RWPE2 (cell line): ENCODE data around the gene ST6GALNAC2.

Source experiments
- ATAC-seq: fragments of 200-7000 bp; cut with Tn5 transposase; 3 replicates; pipeline ENCODE4 v1.9.1; 2021; ENCODE audit warnings: low read depth
- DNase-seq: peaks from one replicate; pipeline ENCODE4 v3.0.0-alpha.2; 2020; ENCODE audit warnings: low spot score
- H3K27ac ChIP-seq: fragments of 450-650 bp; 2 replicates; pipeline ENCODE4 v1.5.1; 2017; ENCODE audit warnings: mild to moderate bottlenecking; ENCODE audit not compliant: poor library complexity, severe bottlenecking
- H3K27me3 ChIP-seq: fragments of 250-450 bp; sonication (Bioruptor Pico); 2 replicates; pipeline ENCODE4 v1.5.1; 2021; ENCODE audit warnings: mild to moderate bottlenecking, moderate library complexity; ENCODE audit not compliant: insufficient read depth, poor library complexity, severe bottlenecking
- H3K36me3 ChIP-seq: fragments of 250-450 bp; sonication (Bioruptor Pico); 2 replicates; pipeline ENCODE4 v1.5.1; 2020; ENCODE audit warnings: low read depth, mild to moderate bottlenecking, moderate library complexity
- H3K4me1 ChIP-seq: fragments of 250-450 bp; sonication (Bioruptor Pico); 2 replicates; pipeline ENCODE4 v1.5.1; 2021; ENCODE audit warnings: mild to moderate bottlenecking, moderate library complexity; ENCODE audit not compliant: insufficient read depth, poor library complexity, severe bottlenecking
- H3K4me3 ChIP-seq: fragments of 250-450 bp; sonication (Bioruptor Pico); 2 replicates; pipeline ENCODE4 v1.5.1; 2021; ENCODE audit warnings: mild to moderate bottlenecking, moderate library complexity; ENCODE audit not compliant: severe bottlenecking
- H3K9me3 ChIP-seq: fragments of 250-450 bp; sonication (Bioruptor Pico); 2 replicates; pipeline ENCODE4 v1.5.1; 2021; ENCODE audit warnings: mild to moderate bottlenecking, moderate library complexity; ENCODE audit not compliant: severe bottlenecking
- TF ChIP-seq, protein P1 (sequence below): fragments of 450-650 bp; IDR thresholded peaks from one replicate; pipeline ENCODE4 v1.5.1; 2017; ENCODE audit warnings: mild to moderate bottlenecking, moderate library complexity; ENCODE audit not compliant: poor library complexity, severe bottlenecking

Gene ST6GALNAC2

GRCh38 chr17:76556765-76557367 lies 28.8 kb downstream of the ST6GALNAC2 start:
- TF ChIP-seq, protein P1, sequence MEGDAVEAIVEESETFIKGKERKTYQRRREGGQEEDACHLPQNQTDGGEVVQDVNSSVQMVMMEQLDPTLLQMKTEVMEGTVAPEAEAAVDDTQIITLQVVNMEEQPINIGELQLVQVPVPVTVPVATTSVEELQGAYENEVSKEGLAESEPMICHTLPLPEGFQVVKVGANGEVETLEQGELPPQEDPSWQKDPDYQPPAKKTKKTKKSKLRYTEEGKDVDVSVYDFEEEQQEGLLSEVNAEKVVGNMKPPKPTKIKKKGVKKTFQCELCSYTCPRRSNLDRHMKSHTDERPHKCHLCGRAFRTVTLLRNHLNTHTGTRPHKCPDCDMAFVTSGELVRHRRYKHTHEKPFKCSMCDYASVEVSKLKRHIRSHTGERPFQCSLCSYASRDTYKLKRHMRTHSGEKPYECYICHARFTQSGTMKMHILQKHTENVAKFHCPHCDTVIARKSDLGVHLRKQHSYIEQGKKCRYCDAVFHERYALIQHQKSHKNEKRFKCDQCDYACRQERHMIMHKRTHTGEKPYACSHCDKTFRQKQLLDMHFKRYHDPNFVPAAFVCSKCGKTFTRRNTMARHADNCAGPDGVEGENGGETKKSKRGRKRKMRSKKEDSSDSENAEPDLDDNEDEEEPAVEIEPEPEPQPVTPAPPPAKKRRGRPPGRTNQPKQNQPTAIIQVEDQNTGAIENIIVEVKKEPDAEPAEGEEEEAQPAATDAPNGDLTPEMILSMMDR = no peak
- no peaks in the 10 kb centered on the region for H3K9me3 ChIP-seq
- DNase-seq (no peak), ATAC-seq (peak; percentile 34)
- H3K4me3 ChIP-seq = peak overlapping the region; percentile 67
- peak overlapping the region; percentile 82 for H3K27ac ChIP-seq
- H3K27me3 ChIP-seq = no peaks in the 10 kb centered on the region
- H3K36me3 ChIP-seq = peaks cover 40% of the 10 kb centered on the region
- H3K4me1 ChIP-seq = peaks cover 44% of the 10 kb centered on the region

DNA sequence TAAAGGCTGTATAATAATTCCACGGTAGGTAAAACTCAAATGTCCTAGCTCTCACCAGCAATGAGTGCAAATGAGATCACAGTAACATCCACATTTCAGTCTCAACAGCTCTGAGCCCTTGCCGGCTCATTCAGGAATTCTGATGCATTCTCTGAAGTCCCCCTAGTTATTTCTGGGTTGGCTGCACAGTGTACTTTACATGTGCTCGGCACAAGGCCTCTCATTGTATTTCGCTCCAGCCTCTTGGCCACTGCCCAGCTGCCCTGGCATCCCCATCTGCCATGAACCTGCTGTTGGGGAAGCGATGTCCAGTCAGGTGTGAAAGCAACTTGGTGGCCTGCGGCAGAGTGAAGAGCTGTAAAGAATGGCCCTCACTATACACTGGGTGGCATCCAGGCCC lies 31.5 kb downstream of the ST6GALNAC2 start:
- H3K4me1 ChIP-seq = peaks cover 39% of the 10 kb centered on the region
- peaks cover 13% of the 10 kb centered on the region for H3K36me3 ChIP-seq
- no peak for DNase-seq
- no peak overlapping the region for H3K27ac ChIP-seq
- no peaks in the 10 kb centered on the region for H3K27me3 ChIP-seq
- ATAC-seq = no peak
- no peak overlapping the region for H3K4me3 ChIP-seq
- H3K9me3 ChIP-seq = no peaks in the 10 kb centered on the region
- TF ChIP-seq, protein P1 = no peak

DNA sequence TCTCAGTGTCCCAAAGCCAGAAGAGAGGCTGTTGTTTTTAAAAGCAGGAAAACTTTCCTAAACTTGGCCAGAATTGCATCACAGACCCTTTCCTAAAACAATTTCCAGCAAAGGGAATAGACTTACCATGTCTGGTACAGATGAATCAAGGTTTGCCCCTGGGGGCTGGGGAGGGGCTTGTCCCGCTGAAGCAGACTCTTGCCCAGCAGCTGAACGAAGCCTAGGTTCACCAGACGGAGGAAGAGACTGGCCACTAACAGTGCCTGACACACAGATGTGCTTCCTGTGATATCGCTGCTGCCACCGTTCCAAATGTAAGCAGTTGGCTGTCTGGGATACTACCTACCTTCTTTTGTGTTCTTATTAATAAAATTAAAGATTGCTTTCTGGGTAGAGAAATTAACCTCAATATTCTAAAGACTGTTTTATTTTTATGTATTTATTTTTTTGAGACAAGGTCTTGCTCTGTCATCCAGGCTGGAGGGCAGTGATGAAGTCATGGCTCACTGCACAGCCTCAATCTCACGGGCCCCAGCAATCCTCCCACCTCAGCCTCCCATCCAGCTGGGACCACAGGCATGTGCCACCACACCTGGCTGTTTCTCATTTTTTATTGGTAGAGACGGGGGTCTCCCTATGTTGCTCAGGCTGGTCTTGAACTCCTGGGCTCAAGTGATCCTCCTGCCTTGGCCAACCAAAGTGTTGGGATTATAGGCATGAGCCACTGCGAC lies 32.3 kb downstream of the ST6GALNAC2 start:
- TF ChIP-seq, protein P1 = no peak
- H3K27ac ChIP-seq = no peak overlapping the region
- peaks cover 33% of the 10 kb centered on the region for H3K4me1 ChIP-seq
- no peaks in the 10 kb centered on the region for H3K27me3 ChIP-seq
- peaks cover 5% of the 10 kb centered on the region for H3K36me3 ChIP-seq
- no peak for DNase-seq
- H3K9me3 ChIP-seq = no peaks in the 10 kb centered on the region
- H3K4me3 ChIP-seq = no peak overlapping the region
- ATAC-seq = no peak

DNA sequence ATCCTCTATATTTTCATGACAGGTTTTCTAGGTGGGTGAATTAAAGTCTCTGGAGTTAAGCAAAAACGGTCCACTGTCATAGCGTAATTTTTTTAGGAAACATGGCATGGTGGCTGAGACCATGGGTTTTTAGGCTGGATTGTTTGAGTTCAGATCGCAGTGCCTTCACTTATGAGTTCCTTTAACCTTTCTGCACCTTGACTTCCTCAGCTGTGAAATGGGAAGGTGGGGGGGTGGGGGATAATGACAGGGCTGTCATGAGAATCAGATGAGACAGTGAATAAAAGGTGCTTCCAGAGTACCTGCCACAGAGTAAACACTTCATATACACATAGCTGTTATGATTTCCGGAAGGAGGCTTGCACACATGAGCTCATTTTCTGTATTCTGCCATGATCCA lies 34.0 kb downstream of the ST6GALNAC2 start:
- ATAC-seq = no peak
- Histone ChIP-seq H3K27ac (peak overlapping the region; percentile 86), H3K36me3 (no peaks in the 10 kb centered on the region), H3K9me3 (no peaks in the 10 kb centered on the region), H3K4me1 (peaks cover 48% of the 10 kb centered on the region), H3K27me3 (no peaks in the 10 kb centered on the region), H3K4me3 (no peak overlapping the region)
- DNase-seq = no peak
- TF ChIP-seq, protein P1 = no peak
